HG02588 (cell line): ENCODE results near the gene EP300.

ENCODE experiments used
- ATAC-seq: cut with Tn5 transposase; IDR thresholded peaks from one replicate; pipeline ENCODE4 v1.9.1; 2021; ENCODE audit warnings: mild to moderate bottlenecking, moderate library complexity; ENCODE audit not compliant: unreplicated experiment

EP300 gene

GRCh38 chr22:41203118-41203517 is 110.7 kb downstream of the EP300 start:
- no peak for ATAC-seq

- no peak for ATAC-seq
Observed at GRCh38 chr22:41204066-41204465, 111.7 kb downstream of the EP300 start.

- ATAC-seq: peak; percentile 93
Observed at GRCh38 chr22:41204992-41205900, 112.9 kb downstream of the EP300 start, which contains the start of gene L3MBTL2. L3MBTL2 (plus strand) TSS chr22:41205312; CDS start chr22:41205363, 51 bp downstream.

- ATAC-seq: no peak
Observed at GRCh38 chr22:41206719-41207118, 114.3 kb downstream of the EP300 start.

- no peak for ATAC-seq
Observed at GRCh38 chr22:41215409-41215808, 123.0 kb downstream of the EP300 start.

- ATAC-seq: no peak
Observed at GRCh38 chr22:41215926-41216325, 123.5 kb downstream of the EP300 start.

- ATAC-seq: no peak
Observed at GRCh38 chr22:41216984-41217383, 124.6 kb downstream of the EP300 start.

- no peak for ATAC-seq
Observed at GRCh38 chr22:41217553-41218157, 125.3 kb downstream of the EP300 start.

- no peak for ATAC-seq
Observed at GRCh38 chr22:41222846-41223507, 130.6 kb downstream of the EP300 start.

- no peak for ATAC-seq
Observed at GRCh38 chr22:41223535-41223934, 131.1 kb downstream of the EP300 start.

GRCh38 chr22:41226723-41227655 is 134.6 kb downstream of the EP300 start:
- ATAC-seq: no peak

GRCh38 chr22:41229215-41229614 is 136.8 kb downstream of the EP300 start:
- ATAC-seq: no peak
